ENCODE data around the gene UBXN2A.
"Not testable (repeated sequence)": the region's sequence is repeated elsewhere in the genome, so short reads cannot be mapped to it uniquely, and the experiment has no call there.

The UBXN2A gene

DNA sequence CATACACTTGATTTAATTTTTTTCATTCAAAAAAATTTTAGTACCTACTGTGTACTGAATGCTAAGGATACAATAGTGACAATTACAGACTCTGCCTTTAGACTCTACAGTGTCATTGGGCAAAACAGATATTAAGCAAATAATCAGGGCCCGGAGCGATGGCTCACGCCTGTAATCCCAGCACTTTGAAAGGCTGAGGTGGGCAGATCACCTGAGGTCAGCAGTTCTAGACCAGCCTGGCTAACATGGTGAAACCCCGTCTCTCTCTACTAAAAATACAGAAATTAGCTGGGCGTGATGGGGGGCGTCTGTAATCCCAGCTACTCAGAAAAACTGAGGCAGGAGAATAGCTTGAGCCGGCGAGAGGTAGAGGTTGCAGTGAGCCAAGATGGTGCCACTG is 1.4 kb downstream of the UBXN2A start:
- DNase-seq (ENCODE audit: low spot score): no peak

DNA sequence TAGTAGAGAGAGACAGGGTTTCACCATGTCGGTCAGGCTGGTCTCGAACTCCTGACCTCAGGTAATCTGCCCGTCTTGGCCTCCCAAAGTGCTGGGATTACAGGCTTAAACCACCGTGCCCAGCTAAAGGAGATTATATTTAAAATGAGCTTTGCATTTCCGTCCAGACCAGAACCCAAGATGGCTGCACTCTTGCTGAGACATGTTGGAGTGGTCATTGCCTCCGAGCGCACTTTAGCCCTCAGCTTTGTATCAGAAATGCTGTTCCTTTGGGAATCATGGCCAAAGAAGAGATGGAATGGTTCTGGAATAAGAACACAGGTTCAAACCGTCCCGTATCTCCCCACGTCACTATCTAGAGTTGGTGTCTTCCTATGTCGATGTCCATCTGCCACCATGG is 3.4 kb downstream of the UBXN2A start:
- DNase-seq (ENCODE audit: low spot score): no peak

DNA sequence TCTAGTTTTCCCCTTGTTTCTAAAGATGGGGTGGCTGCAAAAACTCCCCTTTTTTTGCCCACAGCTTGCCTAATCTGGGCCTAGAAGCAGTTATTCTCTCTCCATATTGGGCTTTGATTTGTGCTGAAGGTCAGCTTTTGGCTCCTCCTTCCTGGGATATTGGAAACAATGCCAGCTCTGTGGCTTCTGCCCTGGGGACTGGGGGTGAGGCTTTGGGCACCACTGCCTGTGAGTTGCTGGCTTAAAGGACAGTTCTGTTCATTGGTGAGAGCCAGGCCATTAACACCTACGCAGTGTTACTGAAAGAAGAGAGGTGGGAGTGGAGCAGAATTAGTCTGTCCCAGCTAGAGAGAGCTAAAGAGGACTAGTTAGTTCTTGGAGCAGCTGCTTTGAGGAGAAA is 4.3 kb downstream of the UBXN2A start:
- no peak for DNase-seq (ENCODE audit: low spot score)

DNA sequence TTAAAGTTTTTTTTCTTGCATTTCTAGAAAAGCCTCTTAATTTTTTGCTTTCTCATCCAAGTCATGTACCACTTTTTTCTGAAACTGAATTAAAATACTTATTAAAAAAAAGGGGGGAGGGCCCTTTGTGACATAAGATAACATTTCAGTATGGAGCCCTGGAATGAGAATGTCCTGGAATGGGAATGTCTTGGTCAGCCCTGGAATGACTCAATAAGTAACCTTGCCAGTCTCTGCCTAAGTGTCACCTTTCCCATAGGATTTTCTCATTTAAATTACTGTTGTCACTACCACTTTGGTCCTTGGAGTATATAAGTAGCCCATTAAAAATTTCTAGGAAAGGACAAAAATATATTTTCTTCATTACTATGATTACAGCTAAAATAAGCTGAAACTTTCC is 4.7 kb downstream of the UBXN2A start:
- no peak for DNase-seq (ENCODE audit: low spot score)

DNA sequence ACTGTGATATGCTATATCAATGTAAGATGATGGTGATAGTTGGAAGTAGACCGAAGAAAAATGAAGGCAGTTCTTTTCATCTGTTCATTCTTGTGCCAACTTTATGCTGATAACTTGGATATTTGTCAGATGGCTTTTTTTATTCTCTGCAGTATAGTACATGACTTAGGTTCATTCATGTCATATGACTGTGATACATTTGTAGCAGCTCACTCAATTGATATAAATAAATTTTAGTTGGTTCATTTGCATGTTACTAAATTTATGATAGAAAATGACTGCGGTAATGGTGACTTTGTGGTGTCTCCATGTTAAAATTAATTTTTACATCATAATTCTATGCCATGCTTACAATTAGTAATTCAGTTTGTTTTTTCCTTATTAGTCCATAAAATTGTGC is 7.1 kb downstream of the UBXN2A start:
- no peak for DNase-seq (ENCODE audit: low spot score)

DNA sequence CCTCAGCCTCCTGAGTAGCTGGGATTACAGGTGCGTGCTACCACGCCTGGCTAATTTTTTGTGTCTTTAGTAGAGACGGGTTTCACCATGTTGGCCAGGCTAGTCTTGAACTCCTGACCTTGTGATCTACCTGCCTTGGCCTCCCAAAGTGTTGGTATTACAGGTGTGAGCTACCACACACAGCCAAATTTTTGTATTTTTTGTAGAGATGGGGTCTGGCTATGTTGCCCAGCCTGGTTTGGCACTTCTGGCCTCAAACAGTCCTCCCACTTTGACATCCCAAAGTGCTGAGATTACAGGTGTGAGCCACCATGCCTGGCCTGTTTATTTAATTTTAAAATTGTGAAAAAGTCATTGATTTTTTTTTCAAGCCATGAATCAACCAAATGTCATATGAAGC is 12.3 kb downstream of the UBXN2A start:
- DNase-seq (ENCODE audit: low spot score): not testable (repeated sequence)

DNA sequence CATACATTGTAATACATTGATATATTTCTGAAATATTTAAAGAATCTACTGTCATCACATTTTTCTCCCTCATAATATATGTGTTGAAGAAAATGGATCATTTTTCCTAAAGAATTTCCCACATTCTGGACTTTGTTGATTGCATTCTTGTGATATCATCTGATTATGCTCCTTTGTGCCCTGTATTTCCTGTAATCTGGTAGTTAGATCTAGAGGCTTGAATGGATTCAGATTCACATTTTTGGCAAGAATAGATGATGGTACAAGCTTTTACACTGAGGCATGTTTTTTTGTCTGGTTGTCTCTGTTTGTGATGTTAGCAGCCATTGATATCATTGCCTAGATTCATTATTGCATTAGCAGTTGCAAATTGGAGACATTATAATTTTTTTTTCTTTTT is 13.4 kb downstream of the UBXN2A start:
- no peak for DNase-seq (ENCODE audit: low spot score)

DNA sequence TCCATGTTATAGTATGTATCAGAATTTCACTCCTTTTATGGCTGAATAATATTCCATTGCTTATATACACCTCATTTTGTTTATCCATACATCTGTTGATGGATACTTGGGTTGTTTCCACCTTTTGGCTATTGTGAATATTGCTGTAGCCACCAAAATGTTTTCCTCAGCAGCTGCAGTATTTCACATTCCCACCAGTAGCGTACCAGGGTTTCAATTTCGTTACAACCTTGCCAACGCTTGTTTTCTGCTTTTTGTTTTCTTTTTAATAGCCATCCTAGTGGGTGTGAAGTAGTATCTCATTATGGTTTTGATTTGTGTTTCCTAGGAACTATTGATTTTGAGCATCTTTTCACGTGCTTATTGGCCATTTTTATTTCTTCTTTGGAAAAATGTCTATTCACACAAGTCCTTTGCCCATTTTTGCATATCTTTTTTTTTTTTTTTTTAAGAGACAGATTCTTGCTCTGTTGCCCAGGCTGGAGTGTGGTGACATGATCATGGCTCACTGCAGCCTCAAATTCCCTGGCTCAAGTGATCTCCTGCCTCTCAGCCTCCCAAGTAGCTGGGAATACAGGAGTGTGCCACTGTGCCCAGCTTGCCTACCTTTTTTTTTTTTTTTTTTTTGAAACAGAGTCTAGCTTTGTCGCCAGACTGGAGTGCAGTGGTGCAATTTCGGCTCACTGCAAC is 14.2 kb downstream of the UBXN2A start:
- DNase-seq (ENCODE audit: low spot score): no peak

DNA sequence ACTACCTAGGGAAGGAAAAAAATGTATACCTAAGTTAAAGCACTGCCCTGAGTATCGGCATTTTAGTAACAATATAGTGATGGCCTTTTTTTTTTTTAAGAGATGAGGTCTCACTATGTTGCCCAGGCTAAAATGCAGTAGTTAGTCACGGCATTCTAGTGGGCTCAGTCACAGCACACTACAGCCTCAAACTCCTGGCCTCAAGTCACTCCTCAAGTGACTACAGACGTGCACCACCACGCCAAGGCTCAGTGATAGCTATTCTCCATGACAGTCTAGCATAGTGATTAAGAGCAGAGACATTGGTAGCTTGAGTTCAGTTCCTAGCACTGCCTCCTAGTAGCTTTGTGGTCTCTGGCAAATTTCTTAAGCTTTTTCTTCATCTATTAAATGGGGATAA is 27.6 kb downstream of the UBXN2A start:
- DNase-seq (ENCODE audit: low spot score): no peak

DNA sequence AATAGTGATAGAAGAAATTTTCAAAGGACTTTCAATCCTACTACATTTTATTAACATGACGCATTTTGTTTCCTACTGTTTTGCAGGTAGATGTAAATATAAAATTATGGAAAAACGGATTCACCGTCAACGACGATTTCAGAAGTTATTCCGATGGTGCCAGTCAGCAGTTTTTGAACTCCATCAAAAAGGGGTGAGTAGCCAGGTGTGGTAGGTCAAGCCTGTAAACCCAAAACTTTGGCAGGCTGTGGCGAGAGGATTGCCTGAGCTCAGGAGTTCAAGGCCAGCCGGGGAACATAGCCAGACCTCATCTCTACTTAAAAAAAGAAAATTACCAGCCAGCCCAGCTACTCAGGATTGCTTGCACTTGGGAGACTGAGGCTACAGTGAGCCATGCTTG is 36.6 kb downstream of the UBXN2A start:
- no peak for DNase-seq (ENCODE audit: low spot score)

DNA sequence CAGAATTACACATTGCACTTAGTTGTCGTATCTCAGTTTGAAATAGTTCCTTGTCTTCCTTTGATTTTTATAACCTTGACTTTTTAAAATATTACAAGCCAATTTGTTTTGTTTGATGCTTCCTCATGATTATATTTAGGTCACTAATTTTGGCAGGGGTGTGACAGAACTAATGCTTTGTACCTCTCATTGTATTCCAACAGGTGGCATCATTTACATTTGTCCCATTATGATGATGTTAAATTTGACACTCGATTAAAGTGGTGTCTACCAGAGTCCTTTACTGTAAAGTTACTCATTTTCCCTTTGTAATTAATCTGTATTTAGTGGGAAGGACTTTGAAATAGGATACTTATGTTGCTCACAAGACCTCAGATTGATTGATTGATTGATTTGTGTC is 48.1 kb downstream of the UBXN2A start:
- DNase-seq (ENCODE audit: low spot score): no peak

DNA sequence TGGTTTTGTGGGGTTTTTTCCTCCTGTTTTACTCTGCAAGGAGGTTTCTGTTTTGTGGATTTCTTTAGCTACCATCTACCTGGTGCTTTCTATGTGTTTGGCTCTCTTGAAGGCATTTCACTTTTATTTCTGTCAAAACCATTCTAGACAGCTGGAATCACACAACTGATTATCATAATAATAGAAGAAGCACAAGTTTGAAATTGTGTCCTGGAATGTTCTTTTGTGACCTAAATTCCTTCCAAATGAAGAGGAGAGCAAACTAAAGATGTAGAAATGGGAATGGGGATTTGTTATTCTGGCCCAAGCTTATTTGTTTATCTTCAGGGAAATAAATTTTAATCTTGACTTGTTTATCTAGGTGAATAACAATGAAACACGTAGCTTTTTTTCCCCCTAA is 52.7 kb downstream of the UBXN2A start:
- no peak for DNase-seq (ENCODE audit: low spot score)

DNA sequence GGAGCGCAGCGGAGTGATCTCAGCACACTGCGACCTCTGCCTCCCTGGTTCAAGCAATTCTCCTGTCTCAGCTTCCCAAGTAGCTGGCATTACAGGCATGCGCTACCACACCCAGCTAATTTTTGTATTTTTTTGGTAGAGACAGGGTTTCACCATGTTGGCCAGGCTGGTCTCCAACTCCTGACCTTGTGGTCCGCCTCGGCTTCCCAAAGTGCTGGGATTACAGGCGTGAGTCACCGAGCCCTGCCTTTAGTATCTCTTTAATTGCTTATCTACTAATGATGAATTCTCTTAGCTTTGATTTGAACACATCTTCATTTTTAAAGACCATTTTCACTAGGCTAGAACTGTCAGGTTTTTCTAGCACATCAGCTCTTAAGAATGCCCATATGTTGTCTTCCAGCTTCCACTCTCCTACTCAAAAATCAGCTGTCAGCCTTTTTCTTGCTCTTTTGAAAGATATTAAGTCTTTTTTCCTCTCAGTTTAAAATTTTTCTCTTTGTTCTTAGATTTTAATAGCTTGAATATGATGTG is 53.5 kb downstream of the UBXN2A start:
- DNase-seq (ENCODE audit: low spot score): no peak

DNA sequence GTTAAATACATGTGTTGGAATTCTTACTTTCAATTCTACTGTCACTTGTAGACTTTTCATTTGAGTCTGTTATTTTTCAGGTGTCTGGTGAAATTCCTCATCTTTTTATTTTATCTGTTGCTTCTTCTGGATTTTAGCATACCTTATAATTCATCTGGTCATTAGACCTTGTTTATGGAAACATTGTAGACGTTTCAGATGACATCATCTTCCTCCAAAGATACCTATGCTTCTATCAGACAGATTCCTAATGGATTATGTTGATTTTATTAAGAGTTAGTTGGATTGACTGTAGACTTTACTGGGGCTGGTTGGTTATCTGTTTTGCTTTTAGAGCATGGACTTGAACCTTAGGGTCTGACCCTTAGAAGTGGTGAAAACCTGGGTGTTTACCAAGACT is 54.3 kb downstream of the UBXN2A start:
- no peak for DNase-seq (ENCODE audit: low spot score)

DNA sequence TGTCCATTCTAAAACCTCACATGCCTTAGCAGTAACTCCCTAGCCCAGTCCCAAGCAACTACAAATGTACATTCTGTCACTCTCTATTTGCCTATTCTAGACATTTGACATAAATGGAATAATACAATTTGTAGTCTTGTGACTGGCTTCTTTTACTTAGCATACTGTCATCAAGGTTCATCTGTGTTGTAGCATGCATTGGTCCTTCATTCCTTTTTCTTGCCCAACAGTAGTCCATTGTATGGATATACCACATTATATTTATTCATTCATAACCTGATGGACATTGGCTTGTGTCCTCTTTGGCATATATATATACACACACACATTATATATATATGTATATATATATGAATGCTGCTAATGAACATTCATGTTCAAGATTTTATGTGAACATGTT is 67.4 kb downstream of the UBXN2A start:
- DNase-seq (ENCODE audit: low spot score): no peak

DNA sequence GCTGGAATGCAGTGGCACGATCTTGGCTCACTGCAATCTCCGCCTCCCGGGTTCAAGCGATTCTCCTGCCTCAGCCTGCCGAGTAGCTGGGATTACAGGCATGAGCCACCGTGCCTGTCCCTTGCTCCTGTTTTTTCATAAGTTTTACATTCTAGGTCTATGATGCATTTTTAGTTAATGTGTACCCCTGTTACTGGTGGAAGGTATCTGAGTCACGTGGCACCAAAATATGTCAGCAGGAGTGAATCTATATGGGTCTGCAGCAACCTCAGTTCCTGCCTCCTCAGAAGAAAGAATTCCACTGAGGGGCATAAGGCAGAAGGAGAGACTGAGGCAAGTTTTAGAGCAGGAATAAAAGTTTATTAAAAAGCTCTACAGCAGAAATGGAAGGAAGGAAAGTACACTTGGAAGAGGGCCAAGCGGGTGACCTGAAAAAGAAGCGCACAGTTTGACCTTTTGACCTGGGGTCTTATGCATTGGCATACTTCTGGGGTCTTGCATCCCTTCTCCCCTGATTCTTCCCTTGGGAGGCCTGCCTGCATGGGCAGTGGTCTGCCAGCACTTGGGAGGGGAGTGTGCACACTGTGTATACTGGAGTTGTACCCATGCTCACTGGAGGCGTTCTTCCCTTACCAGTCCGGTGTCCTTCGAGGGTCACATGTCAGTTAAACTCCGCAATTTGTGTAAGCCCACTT is 68.6 kb downstream of the UBXN2A start:
- DNase-seq (ENCODE audit: low spot score): peak; percentile 27

DNA sequence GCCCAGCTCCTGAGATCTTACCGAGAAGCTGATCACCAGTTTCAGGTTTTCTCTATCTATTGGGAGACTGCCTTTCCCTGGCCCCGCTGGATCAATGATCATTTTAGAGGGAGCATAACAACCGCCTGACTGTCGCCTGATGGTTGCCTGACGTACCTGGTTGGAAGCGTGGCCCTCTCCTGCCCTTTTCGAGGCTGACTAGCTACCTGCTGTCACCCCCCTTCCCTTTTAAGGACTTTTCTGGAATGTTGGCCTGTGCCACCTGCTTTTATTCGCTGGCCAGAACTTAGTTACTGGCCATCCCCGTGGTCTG is 69.1 kb downstream of the UBXN2A start:
- no peak for DNase-seq (ENCODE audit: low spot score)

DNA sequence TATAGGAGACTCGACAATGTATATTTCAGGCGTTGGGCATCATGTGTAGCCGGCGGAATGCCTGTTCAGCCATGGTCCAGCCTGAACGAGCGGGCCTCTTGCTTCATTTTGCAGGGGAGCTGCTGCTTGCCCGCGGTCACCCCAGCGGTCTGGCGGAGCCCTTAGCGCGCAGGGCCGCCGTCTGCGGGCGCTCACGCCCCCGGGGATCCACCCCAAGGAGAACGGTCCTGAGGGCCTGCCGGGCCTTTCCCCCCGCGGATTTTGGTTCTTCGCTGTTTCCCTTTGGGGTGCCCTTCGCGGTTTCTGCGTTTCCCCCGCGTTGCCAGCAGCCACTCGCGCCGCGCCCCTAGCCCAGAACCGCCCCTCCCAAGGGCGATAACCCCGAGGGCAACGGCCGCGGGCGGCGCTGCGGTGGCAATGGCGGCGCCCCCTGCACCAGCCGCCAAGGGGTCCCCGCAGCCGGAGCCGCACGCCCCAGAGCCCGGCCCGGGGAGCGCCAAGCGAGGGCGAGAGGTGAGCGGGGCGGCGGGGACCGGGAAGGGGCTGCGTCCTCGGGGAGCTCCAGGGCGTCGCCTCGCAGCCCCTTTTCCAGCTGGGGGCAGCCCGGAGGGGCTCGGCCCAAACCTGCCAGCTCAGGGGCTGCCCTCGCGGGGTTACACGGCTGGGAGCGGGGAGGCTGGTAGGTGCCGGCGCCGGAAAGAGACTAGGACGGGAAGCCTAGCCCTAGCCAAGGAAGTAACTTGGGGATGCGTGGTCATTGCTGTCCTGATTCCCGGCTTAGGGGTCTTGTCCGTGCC is 69.6 kb downstream of the UBXN2A start, which contains the start of gene MFSD2B:
Gene MFSD2B (plus strand): TSS at position 406 of the 797 bp plus-strand sequence. CDS start 12 bp downstream, at position 418.
- no peak for DNase-seq (ENCODE audit: low spot score)

DNA sequence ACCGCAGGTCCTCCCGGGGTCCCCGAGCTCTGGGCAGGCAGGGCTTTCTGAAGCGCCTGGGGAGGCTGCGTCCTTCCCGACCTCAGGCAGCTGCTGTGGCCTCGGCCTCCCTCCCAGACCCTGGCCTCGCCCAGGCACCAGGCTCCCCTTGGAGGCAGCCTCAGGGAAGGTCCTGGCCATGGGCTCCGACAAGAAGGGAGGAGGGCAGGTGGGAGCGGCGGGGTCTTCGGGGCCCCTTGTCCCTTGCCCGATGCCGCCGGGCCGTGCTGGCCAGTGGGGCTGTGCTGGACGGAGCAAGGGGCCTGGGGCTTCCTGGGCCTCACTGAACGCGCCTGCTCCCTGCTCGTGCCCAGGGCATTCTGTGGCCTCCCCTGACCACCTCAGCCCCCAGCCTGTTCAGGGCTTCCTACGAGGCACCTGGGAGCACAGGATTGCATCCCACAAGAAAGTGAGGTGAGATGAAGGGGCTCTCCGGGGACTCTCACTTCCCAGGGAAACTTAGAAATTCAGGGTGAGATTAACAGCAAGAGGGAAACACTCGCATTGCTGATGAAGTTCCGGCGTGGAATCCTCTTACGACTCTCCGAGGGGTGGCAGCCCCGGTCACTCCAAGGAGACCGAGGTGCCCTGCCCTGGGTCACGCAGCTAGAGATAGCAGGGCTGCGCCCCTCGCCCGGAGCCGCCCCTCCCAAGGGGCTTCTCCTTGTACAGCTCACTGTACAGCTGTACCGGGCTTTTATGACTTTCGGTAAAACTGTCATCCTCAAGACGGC is 70.4 kb downstream of the UBXN2A start:
- DNase-seq (ENCODE audit: low spot score): no peak

DNA sequence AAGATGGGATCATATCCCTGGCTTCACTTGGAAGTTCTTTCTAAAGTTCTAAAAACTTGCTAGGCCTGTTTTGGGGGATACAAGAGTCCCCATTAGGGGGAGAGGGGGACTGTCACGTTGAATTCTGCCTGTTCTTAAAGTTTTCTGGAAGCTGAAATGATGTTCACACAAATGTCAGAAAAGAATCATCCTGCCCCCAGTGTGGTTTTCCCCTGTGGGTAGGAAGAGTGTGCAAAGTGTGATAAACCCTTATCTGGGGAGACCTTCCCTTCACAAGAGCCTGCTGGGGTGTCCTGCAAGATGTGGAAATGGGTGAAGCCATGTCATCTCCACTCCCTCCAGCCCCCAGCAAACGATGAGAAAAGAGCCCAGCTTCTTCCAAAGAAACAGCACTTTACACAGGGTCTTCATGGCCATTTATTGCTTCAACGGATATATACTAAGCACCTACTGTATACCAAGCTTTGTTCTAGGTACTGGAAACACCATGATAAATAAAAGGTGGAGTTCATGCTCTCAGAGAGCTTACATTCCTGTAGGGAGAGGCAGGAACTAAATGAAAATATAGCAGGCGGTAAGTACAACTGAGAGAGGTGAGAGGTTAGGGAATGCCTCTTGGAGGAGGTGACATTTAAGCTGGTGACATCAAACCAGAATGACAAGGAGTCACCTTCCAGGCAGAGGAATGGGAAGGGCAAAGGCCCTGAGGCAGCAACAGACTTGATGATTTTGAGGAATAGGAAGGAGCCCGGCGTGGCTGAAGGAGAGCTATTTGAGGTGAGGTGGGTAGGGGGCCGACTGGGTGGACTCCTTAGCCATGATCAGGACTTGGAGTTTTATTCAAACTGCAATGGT is 71.2 kb downstream of the UBXN2A start:
- no peak for DNase-seq (ENCODE audit: low spot score)

DNA sequence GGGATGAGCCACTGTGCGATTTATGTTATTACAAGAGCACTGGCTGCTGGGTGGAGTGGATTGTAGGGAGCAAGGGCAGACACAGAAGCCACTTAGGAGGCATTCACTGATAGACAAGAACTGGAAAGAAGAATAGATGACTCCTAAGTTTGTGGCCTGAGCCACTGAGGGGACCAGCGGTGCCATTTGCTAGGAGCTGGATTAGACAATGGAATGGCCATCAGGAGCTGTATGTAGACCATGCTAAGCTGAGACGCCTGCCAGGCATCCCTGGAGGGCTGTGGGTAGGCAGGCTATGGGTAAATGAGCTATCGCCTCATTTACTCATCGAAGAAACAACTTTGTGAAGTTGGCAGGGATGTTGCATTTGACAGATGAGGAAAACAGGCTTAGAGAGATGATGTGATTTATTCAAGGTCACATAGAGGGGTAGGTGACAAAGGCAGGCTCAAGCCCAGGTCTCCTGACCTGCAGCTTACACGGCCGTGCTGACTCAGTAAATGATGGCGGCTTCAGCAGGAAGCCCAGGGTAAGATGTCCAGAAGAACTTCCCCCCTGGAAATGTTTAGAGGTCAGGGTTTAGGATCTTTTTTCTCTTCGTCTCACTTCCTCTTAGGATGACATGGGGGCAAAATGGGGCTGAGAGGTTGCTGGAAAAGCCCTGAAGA is 72.4 kb downstream of the UBXN2A start:
- no peak for DNase-seq (ENCODE audit: low spot score)

Data from LoVo (cell line).